Neural crest cell (in vitro differentiated cells): ENCODE results near the gene SGSM2. TPM values are rescaled to one million over a fixed set of nuclear protein-coding genes. Genes with fewer than 3 reads are reported as not detected.
A peak's percentile ranks its signal among the peaks of the same experiment; 100 is the strongest.

Source experiments
- DNase-seq: peaks from one replicate; pipeline ENCODE4 v3.0.0; 2021; ENCODE audit warnings: low read depth, mixed read lengths, low spot score
- H3K27ac Mint-ChIP-seq: one replicate; pipeline ENCODE4 v1.8.0; 2021; ENCODE audit warnings: mild to moderate bottlenecking, mixed read lengths; ENCODE audit not compliant: unreplicated experiment
- H3K27me3 Mint-ChIP-seq: 2 replicates; pipeline ENCODE4 v1.8.0; 2021; ENCODE audit warnings: low read depth, mild to moderate bottlenecking, mixed read lengths
- H3K36me3 Mint-ChIP-seq: 2 replicates; pipeline ENCODE4 v1.8.0; 2021; ENCODE audit warnings: low read depth, mild to moderate bottlenecking, mixed read lengths
- H3K4me1 Mint-ChIP-seq: 2 replicates; pipeline ENCODE4 v1.8.0; 2021; ENCODE audit warnings: mixed read lengths
- H3K4me3 Mint-ChIP-seq: one replicate; pipeline ENCODE4 v1.8.0; 2021; ENCODE audit warnings: mild to moderate bottlenecking, mixed read lengths
- H3K9me3 Mint-ChIP-seq: 2 replicates; pipeline ENCODE4 v1.8.0; 2021; ENCODE audit warnings: mixed read lengths
- total RNA-seq: library from RNA; stranded (reverse); gene quantifications from 2 replicates; pipeline ENCODE4 v1.2.1, GENCODE V29; 2021
- TF ChIP-seq, protein P1 (sequence below): fragments of 200-600 bp; sonication (generic); conservative IDR thresholded peaks from 2 replicates; pipeline ENCODE4 v1.5.0; 2021; ENCODE audit warnings: antibody characterized with exemption, mild to moderate bottlenecking

The SGSM2 gene
- total RNA-seq, 1 donor from 2014 or later: 102 TPM

DNA sequence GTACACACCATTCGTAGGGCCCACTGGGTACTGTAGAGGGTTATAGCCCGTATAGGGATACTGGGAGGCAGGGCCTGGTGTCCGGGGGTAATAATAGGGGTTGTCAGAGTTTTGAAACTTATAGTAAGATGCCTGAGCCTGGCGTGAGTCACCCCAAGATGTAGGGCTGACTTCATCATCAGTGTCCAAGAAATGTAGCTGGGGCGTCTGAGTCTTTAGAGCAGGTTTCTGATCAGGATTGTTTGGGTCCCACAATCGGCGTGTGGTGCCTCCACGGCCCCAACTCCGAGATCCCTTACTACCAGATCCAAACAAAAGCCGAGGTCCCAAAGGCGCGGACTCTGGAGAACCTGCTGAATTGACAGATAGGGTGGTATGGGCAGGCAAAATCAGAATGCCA, 38.2 kb upstream of the SGSM2 start:
- H3K27ac Mint-ChIP-seq: no peak overlapping the region
- no peak for DNase-seq
- peaks cover 34% of the 10 kb centered on the region for H3K4me1 Mint-ChIP-seq
- TF ChIP-seq, protein P1, sequence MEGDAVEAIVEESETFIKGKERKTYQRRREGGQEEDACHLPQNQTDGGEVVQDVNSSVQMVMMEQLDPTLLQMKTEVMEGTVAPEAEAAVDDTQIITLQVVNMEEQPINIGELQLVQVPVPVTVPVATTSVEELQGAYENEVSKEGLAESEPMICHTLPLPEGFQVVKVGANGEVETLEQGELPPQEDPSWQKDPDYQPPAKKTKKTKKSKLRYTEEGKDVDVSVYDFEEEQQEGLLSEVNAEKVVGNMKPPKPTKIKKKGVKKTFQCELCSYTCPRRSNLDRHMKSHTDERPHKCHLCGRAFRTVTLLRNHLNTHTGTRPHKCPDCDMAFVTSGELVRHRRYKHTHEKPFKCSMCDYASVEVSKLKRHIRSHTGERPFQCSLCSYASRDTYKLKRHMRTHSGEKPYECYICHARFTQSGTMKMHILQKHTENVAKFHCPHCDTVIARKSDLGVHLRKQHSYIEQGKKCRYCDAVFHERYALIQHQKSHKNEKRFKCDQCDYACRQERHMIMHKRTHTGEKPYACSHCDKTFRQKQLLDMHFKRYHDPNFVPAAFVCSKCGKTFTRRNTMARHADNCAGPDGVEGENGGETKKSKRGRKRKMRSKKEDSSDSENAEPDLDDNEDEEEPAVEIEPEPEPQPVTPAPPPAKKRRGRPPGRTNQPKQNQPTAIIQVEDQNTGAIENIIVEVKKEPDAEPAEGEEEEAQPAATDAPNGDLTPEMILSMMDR: no peak
- no peak overlapping the region for H3K4me3 Mint-ChIP-seq
- H3K36me3 Mint-ChIP-seq: peaks cover 31% of the 10 kb centered on the region
- no peaks in the 10 kb centered on the region for H3K27me3 Mint-ChIP-seq
- H3K9me3 Mint-ChIP-seq: no peaks in the 10 kb centered on the region

DNA sequence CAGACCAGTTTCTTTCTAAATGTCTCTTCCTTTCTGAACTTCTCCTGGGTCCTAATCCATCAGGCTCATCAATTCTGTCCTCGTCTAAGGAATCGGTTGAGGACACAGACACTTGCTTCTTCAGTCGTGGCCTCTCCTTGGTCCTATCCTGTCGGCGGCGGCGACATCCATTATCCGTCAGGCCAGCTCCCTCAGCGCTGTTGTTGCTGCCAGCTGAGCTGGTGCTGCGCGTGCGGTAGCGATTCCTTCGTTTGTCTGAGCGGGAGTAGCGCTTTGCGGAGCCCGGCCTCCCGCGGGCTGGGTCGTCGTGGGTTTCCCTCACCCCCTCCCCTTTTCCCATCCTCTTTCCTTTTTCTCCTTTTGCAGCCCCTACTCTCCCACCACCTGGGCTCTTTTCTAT, 37.5 kb upstream of the SGSM2 start:
- TF ChIP-seq, protein P1: no peak
- DNase-seq: no peak
- no peaks in the 10 kb centered on the region for H3K9me3 Mint-ChIP-seq

DNA sequence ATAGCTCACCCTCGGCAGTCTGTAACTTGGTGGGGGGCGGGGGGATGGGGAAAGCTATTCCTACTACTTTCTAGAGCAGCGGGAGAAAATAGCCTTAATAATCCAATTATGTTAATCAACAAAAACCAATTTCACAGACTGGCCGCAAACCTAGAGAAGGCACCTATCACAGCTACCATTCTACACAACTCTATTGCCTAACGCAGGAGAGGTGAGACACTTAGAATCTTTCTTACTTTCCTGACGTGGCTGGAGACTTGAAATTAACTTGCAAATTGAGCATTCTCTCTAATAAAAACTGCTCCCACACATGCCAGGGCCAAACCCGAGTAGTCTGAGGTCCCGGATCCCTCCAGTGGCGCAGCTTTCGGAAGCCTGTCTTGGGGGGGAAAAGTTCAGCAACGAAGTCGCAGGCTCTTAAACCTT, 34.5 kb upstream of the SGSM2 start:
- Mint-ChIP-seq H3K9me3 (no peaks in the 10 kb centered on the region), H3K4me3 (peak overlapping the region; percentile 93), H3K4me1 (peaks cover 39% of the 10 kb centered on the region), H3K27me3 (no peaks in the 10 kb centered on the region), H3K36me3 (peaks cover 15% of the 10 kb centered on the region), H3K27ac (peak overlapping the region; percentile 54)
- TF ChIP-seq, protein P1: no peak
- DNase-seq: no peak

More for the DNA sequence above, 37.5 kb upstream of the SGSM2 start:
- H3K4me1 Mint-ChIP-seq: peaks cover 30% of the 10 kb centered on the region
- H3K27ac Mint-ChIP-seq: no peak overlapping the region
- H3K36me3 Mint-ChIP-seq: peaks cover 26% of the 10 kb centered on the region
- peak overlapping the region; percentile 21 for H3K4me3 Mint-ChIP-seq
- H3K27me3 Mint-ChIP-seq: no peaks in the 10 kb centered on the region

DNA sequence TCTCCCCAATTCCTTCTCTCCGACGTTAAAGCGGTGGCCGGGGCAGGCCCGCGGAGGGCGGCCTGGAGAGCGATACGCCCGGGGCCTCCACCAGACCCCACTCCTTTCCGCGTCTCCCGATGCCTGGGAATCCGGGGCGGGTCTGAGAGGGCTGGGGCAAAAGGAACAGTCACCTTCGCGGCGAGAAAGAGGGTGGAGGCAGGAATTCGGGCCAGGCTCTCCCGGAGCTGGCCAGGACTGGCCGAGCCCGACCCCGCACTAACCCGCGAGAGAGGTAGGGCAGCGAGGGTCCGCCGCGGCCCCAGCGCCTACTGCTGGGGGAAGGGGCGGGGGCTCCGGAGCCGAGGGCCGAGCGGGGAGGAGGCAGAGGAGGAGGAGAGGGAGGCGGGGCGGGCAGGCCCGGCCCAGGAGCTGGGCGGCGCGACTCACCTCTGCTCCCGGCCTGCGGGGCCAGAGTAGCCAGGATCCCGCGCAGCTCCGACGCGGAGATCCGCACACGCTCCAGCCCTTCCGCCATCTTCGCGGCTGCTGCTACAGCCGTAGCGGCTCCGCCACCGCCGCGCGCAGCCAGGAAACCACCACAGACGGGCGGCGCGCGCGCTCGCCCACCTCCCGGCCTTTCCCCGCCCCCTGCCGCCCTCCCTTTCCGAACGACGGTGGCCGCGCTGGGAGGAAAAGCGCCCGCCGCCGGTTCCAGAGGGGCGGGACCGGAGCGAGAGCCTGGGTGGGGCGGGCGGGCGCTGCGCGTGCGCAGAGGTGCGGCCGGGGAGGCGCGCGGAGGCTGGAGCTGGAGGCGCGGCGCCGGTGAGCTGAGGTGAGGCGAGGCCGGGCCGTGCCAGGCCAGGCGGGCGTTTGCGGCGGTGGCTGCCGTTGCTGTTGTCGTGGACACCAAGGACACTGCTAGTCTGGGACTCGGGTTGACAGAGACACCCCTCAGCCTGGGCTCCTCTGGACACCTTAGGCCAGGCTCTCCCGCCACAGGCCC, 33.8 kb upstream of the SGSM2 start, which contains the start of the genes SMG6 and SRR:
TSS of gene SMG6 (minus strand) at position 582 of the 985 bp plus-strand sequence. CDS start at position 517, 65 bp downstream.
TSS of gene SRR (plus strand) at position 747 of the 985 bp plus-strand sequence. CDS start 11,611 bp downstream, outside the sequence.
- Mint-ChIP-seq H3K4me3 (peak within 1 kb of the TSS; percentile 93), H3K27me3 (no peaks in the 10 kb centered on the region), H3K4me1 (peaks cover 39% of the 10 kb centered on the region), H3K36me3 (peaks cover 15% of the 10 kb centered on the region), H3K9me3 (no peaks in the 10 kb centered on the region), H3K27ac (peak within 1 kb of the TSS; percentile 54)
- DNase-seq: peak; percentile 82
- TF ChIP-seq, protein P1: no peak

DNA sequence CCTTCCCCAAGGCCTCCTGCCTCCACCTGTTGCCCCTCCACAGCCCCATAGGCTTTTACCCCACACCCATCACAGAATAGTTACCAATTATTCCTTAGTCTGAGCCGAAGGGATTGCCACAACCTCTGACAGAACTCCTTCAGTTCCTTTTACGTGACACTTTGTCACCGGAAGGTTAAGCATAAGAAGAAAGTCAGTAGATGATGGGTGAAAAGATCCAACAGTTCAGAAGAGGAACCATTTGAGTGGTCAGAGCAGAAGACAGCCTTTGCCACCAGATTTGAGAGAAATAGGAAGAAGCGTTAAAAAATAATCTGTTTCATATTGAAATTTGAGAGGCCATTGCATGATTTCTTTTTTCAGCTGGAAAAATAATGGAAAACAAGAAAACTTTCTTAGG, 32.4 kb upstream of the SGSM2 start:
- Mint-ChIP-seq H3K9me3 (no peaks in the 10 kb centered on the region), H3K4me3 (peak overlapping the region; percentile 86), H3K27ac (peak overlapping the region; percentile 30), H3K27me3 (no peaks in the 10 kb centered on the region), H3K36me3 (peaks cover 11% of the 10 kb centered on the region), H3K4me1 (peaks cover 44% of the 10 kb centered on the region)
- TF ChIP-seq, protein P1: no peak
- no peak for DNase-seq
